Prostate gland (tissue), 2 donors: ENCODE results near the gene CCDC136.

Experiments
- POLR2A ChIP-seq: fragments of 450-650 bp; IDR thresholded peaks from one replicate; pipeline ENCODE4 v1.6.1; 2016; ENCODE audit warnings: antibody characterized with exemption, mild to moderate bottlenecking
- POLR2AphosphoS5 ChIP-seq: sonication (generic); formaldehyde crosslinking; IDR thresholded peaks from one replicate; pipeline ENCODE4 v1.6.1; 2017; ENCODE audit warnings: antibody characterized with exemption
- TF ChIP-seq, protein P1 (sequence below), 4 experiments: fragments of 200-600 bp in 2 of 4; fragments of 450-650 bp in 2 of 4; sonication (generic) in 2 of 4; IDR thresholded peaks; 1 replicate in 3 of 4; 2 replicates in 1 of 4; pipeline ENCODE4 v1.5.1; 2016 to 2019; ENCODE audit warnings: antibody characterized with exemption in 4 of 4, mild to moderate bottlenecking in 2 of 4, moderate library complexity in 2 of 4

DNA sequence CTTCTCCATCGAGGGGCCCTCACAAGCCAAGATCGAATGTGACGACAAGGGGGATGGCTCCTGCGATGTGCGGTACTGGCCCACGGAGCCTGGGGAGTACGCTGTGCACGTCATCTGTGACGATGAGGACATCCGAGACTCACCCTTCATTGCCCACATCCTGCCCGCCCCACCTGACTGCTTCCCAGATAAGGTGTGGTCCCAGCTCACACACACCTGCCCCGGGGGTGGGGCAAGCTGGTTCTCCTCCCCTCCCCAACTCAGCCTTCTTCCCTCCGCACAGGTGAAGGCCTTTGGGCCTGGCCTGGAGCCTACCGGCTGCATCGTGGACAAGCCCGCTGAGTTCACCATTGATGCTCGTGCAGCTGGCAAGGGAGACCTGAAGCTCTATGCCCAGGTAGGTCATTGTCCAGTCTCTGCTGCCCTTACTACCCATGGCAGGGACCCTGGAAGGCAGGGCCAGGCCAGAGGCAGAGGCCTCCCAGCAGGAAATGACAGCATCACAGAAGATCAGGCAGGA is 49.5 kb downstream of the CCDC136 start:
- TF ChIP-seq POLR2AphosphoS5 (no peak), POLR2A (no peak)
- TF ChIP-seq, protein P1, sequence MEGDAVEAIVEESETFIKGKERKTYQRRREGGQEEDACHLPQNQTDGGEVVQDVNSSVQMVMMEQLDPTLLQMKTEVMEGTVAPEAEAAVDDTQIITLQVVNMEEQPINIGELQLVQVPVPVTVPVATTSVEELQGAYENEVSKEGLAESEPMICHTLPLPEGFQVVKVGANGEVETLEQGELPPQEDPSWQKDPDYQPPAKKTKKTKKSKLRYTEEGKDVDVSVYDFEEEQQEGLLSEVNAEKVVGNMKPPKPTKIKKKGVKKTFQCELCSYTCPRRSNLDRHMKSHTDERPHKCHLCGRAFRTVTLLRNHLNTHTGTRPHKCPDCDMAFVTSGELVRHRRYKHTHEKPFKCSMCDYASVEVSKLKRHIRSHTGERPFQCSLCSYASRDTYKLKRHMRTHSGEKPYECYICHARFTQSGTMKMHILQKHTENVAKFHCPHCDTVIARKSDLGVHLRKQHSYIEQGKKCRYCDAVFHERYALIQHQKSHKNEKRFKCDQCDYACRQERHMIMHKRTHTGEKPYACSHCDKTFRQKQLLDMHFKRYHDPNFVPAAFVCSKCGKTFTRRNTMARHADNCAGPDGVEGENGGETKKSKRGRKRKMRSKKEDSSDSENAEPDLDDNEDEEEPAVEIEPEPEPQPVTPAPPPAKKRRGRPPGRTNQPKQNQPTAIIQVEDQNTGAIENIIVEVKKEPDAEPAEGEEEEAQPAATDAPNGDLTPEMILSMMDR (IDR thresholded peaks at IDR 0.05), result no peak
